Neural cell (in vitro differentiated cells): ENCODE data around the gene PPP2R5A. TPM values are rescaled to one million over a fixed set of nuclear protein-coding genes. Genes with fewer than 3 reads are reported as not detected.
"Not testable (repeated sequence)": the region's sequence is repeated elsewhere in the genome, so short reads cannot be mapped to it uniquely, and the experiment has no call there.

Experiments used
- H2AFZ ChIP-seq: fragments of 200-600, 300-800 bp; sonication (generic), shearing (Covaris generic); 2 replicates; pipeline ENCODE4 v1.6.0; 2014; ENCODE audit warnings: low read depth, mild to moderate bottlenecking, antibody characterized with exemption, low read length, moderate library complexity
- H3F3A ChIP-seq: fragments of 200-600 bp; shearing (Covaris generic); 2 replicates; pipeline ENCODE4 v1.6.1; 2016; ENCODE audit warnings: mild to moderate bottlenecking, moderate library complexity, mixed read lengths, antibody characterized with exemption, low read length; ENCODE audit not compliant: insufficient read depth, poor library complexity, severe bottlenecking
- H3K27ac ChIP-seq: fragments of 200-600, 300-800 bp; sonication (generic), shearing (Covaris generic); 2 replicates; pipeline ENCODE4 v1.5.1; 2014; ENCODE audit warnings: mild to moderate bottlenecking, low read length, moderate library complexity
- H3K27me3 ChIP-seq: fragments of 300-800, 200-600 bp; sonication (generic), shearing (Covaris generic); 2 replicates; pipeline ENCODE4 v1.6.0; 2014; ENCODE audit warnings: mild to moderate bottlenecking, low read depth, low read length, moderate library complexity; ENCODE audit not compliant: insufficient read depth
- H3K36me3 ChIP-seq: fragments of 300-800, 200-600 bp; sonication (generic), shearing (Covaris generic); 2 replicates; pipeline ENCODE4 v1.5.1; 2014; ENCODE audit warnings: mild to moderate bottlenecking, antibody characterized with exemption, low read length, moderate library complexity; ENCODE audit not compliant: insufficient read depth
- H3K4me2 ChIP-seq: fragments of 300-800, 200-600 bp; sonication (generic), shearing (Covaris generic); 2 replicates; pipeline ENCODE4 v1.6.0; 2014; ENCODE audit warnings: mild to moderate bottlenecking, low read length
- H3K4me3 ChIP-seq: fragments of 300-800, 200-600 bp; sonication (generic), shearing (Covaris generic); 2 replicates; pipeline ENCODE4 v1.5.1; 2014; ENCODE audit warnings: mild to moderate bottlenecking, low read length, moderate library complexity
- H3K79me2 ChIP-seq: fragments of 200-600 bp; shearing (Covaris generic); replicated peaks from 2 replicates; pipeline ENCODE4 v1.6.0; 2014; ENCODE audit warnings: mild to moderate bottlenecking, low read length, moderate library complexity; ENCODE audit not compliant: insufficient read depth
- H3K9ac ChIP-seq: fragments of 300-800, 200-600 bp; sonication (generic), shearing (Covaris generic); 2 replicates; pipeline ENCODE4 v1.6.1; 2016; ENCODE audit warnings: mild to moderate bottlenecking, low read length, mixed read lengths
- H3K9me2 ChIP-seq: fragments of 200-600 bp; shearing (Covaris generic); 2 replicates; pipeline ENCODE4 v1.6.1; 2016; ENCODE audit warnings: mild to moderate bottlenecking, low read length, mixed read lengths; ENCODE audit not compliant: insufficient read depth
- H3K9me3 ChIP-seq: fragments of 200-600, 300-800 bp; sonication (generic), shearing (Covaris generic); 2 replicates; pipeline ENCODE4 v1.6.1; 2016; ENCODE audit warnings: mild to moderate bottlenecking, mixed run types, low read length, moderate library complexity, mixed read lengths
- H4K20me1 ChIP-seq: fragments of 200-600 bp; shearing (Covaris generic); 2 replicates; pipeline ENCODE4 v1.6.1; 2016; ENCODE audit warnings: mild to moderate bottlenecking, mixed run types; ENCODE audit not compliant: insufficient read depth
- CTCF ChIP-seq: fragments of 450-650 bp; IDR thresholded peaks from 2 replicates; pipeline ENCODE4 v1.5.1; 2014; ENCODE audit warnings: antibody characterized with exemption, mild to moderate bottlenecking, moderate library complexity; ENCODE audit not compliant: poor library complexity, severe bottlenecking
- EZH2 ChIP-seq: fragments of 200-600, 300-800 bp; shearing (Covaris generic), sonication (generic); IDR thresholded peaks from 2 replicates; pipeline ENCODE4 v1.6.1; 2014; ENCODE audit warnings: antibody characterized with exemption, low read length, borderline replicate concordance, mild to moderate bottlenecking; ENCODE audit not compliant: insufficient read depth, poor library complexity, severe bottlenecking
- MXI1 ChIP-seq: fragments of 450-650 bp; conservative IDR thresholded peaks from 2 replicates; pipeline ENCODE4 v1.6.1; 2014; ENCODE audit warnings: antibody characterized with exemption, mild to moderate bottlenecking; ENCODE audit not compliant: poor library complexity, severe bottlenecking
- POLR2AphosphoS5 ChIP-seq: IDR thresholded peaks from 2 replicates; pipeline ENCODE4 v1.6.1; 2012
- RAD21 ChIP-seq: fragments of 450-650 bp; conservative IDR thresholded peaks from 2 replicates; pipeline ENCODE4 v1.6.1; 2014; ENCODE audit warnings: antibody characterized with exemption, mild to moderate bottlenecking, moderate library complexity
- SMC3 ChIP-seq: fragments of 450-650 bp; conservative IDR thresholded peaks from 2 replicates; pipeline ENCODE4 v1.6.1; 2014; ENCODE audit warnings: antibody characterized with exemption, mild to moderate bottlenecking, moderate library complexity; ENCODE audit not compliant: poor library complexity
- TAF1 ChIP-seq: IDR thresholded peaks from 2 replicates; pipeline ENCODE4 v1.6.1; 2012; ENCODE audit warnings: low read depth
- polyA plus RNA-seq: library from polyadenylated mRNA; depleted of rRNA; stranded (reverse); fragments of >200 nt; gene quantifications from 2 replicates; pipeline ENCODE4 v1.2.3, GENCODE V29; 2014

Gene PPP2R5A
- polyA plus RNA-seq, 1 donor from 2014 or later: 5.9 TPM

DNA sequence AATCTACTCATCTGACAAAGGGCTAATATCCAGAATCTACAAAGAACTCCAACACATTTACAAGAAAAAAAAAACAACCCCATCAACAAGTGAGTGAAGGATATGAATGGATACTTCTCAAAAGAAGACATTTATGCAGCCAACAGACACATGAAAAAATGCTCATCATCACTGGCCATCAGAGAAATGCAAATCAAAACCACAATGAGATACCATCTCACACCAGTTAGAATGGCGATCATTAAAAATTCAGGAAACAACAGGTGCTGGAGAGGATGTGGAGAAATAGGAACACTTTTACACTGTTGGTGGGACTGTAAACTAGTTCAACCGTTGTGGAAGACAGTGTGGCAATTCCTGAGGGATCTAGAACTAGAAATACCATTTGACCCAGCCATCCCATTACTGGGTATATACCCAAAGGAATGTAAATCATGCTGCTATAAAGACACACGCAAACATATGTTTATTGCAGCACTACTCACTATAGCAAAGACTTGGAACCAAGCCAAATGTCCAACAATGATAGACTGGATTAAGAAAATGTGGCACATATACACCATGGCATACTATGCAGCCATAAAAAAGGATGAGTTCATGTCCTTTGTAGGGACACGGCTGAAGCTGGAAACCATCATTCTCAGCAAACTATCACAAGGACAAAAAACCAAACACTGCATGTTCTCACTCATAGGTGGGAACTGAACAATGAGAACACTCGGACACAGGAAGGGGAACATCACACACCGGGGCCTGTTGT lies 110.6 kb downstream of the PPP2R5A start:
- not testable (repeated sequence) for H3F3A ChIP-seq, H3K9ac ChIP-seq, H3K79me2 ChIP-seq

GRCh38 chr1:212396638-212397037 lies 111.4 kb downstream of the PPP2R5A start:
- Histone ChIP-seq H3K27ac (no peak overlapping the region), H3K27me3 (no peaks in the 10 kb centered on the region), H3K36me3 (peaks cover 4% of the 10 kb centered on the region), H3K4me2 (no peak overlapping the region), H3F3A (no peaks in the 10 kb centered on the region), H3K9ac (no peak overlapping the region), H3K9me2 (no peaks in the 10 kb centered on the region), H3K4me3 (no peak overlapping the region), H3K79me2 (no peaks in the 10 kb centered on the region), H3K9me3 (no peaks in the 10 kb centered on the region), H4K20me1 (no peaks in the 10 kb centered on the region), H2AFZ (no peak overlapping the region)
- TF ChIP-seq POLR2AphosphoS5 (no peak), SMC3 (no peak), EZH2 (no peak), TAF1 (no peak), RAD21 (no peak), MXI1 (no peak)

More for the DNA sequence above, 110.6 kb downstream of the PPP2R5A start:
- H3K9me2 ChIP-seq, H3K27me3 ChIP-seq, H2AFZ ChIP-seq, H3K9me3 ChIP-seq, H3K36me3 ChIP-seq, H4K20me1 ChIP-seq, H3K4me2 ChIP-seq, H3K27ac ChIP-seq, H3K4me3 ChIP-seq: not testable (repeated sequence)

DNA sequence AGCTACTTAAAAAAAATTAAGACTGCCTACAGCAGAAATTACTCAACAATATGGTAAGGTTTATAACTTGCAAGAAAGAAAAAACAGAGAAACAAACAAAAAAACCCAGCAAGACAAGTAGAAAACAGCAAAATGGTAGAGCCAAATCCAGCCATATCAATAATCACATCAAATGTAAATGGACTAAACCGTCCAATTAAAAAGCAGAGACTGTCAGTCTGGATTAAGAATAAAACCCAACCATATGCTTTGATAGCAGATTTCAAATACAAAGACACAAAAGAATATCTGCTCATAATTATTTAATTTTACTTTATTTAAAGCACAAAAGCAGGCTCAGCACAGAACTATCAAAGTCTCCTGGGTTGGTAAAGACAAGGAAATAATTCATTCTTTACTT lies 112.0 kb downstream of the PPP2R5A start:
- Histone ChIP-seq H3F3A (no peaks in the 10 kb centered on the region), H3K9me2 (no peaks in the 10 kb centered on the region), H3K9ac (no peak overlapping the region), H3K9me3 (no peaks in the 10 kb centered on the region), H3K4me3 (no peak overlapping the region), H3K27me3 (no peaks in the 10 kb centered on the region), H3K36me3 (peaks cover 4% of the 10 kb centered on the region), H3K27ac (no peak overlapping the region), H3K79me2 (no peaks in the 10 kb centered on the region), H4K20me1 (no peaks in the 10 kb centered on the region), H3K4me2 (no peak overlapping the region), H2AFZ (no peak overlapping the region)
- TF ChIP-seq EZH2 (no peak), MXI1 (no peak), CTCF (no peak), TAF1 (no peak), SMC3 (no peak), POLR2AphosphoS5 (no peak), RAD21 (no peak)
